IMR-90 (cell line): ENCODE measurements around the gene LTB4R. TPM values are rescaled to one million over a fixed set of nuclear protein-coding genes. Genes with fewer than 3 reads are reported as not detected.

Source experiments
- ATAC-seq: fragments of 200-7000 bp; cut with Tn5 transposase; 2 replicates; pipeline ENCODE4 v1.9.1; 2020; ENCODE audit warnings: low read depth, mild to moderate bottlenecking, moderate library complexity
- BruUV-seq: library from RNA; stranded (reverse); fragments of 400-500 nt; replicated peaks from 2 replicates; lab custom pipeline; 2021; lab: Mats Ljungman, UMichigan
- CTCF ChIA-PET: fragments of 300-600 bp; formaldehyde crosslinking; extraction: SDS; loops from one replicate; lab custom pipeline; 2021; ENCODE audit warnings: antibody characterized with exemption; lab: Yijun Ruan, JAX
- POLR2A ChIA-PET: fragments of 300-600 bp; sonication (Branson Sonifier 250); formaldehyde crosslinking; loops from one replicate; lab custom pipeline; 2022; ENCODE audit warnings: antibody characterized with exemption; ENCODE audit not compliant: unreplicated experiment; lab: Charles Lee
- DNase-seq: peaks from one replicate; pipeline ENCODE4 v3.0.0; 2013
- H2AFZ ChIP-seq: replicated peaks from 2 replicates; pipeline ENCODE3; 2013; ENCODE audit warnings: low read length, mild to moderate bottlenecking; ENCODE audit not compliant: poor library complexity
- H2AK5ac ChIP-seq: 2 replicates; pipeline ENCODE4 v1.6.1; 2013; ENCODE audit warnings: low read depth, low read length, inconsistent platforms
- H2AK9ac ChIP-seq: replicated peaks from 2 replicates; pipeline ENCODE3; 2013; ENCODE audit warnings: mild to moderate bottlenecking, low read depth, low read length, moderate library complexity; ENCODE audit not compliant: poor library complexity
- H2BK120ac ChIP-seq: 2 replicates; pipeline ENCODE4 v1.6.1; 2013; ENCODE audit warnings: low read depth, low read length, inconsistent platforms
- H2BK15ac ChIP-seq: 3 replicates; pipeline ENCODE4 v1.6.1; 2013; ENCODE audit warnings: low read depth, low read length, inconsistent platforms
- H2BK20ac ChIP-seq: 2 replicates; pipeline ENCODE4 v1.6.1; 2013; ENCODE audit warnings: low read depth, mild to moderate bottlenecking, inconsistent platforms, low read length, moderate library complexity
- H2BK5ac ChIP-seq: 2 replicates; pipeline ENCODE4 v1.6.1; 2013; ENCODE audit warnings: mild to moderate bottlenecking, low read depth, low read length, inconsistent platforms; ENCODE audit not compliant: poor library complexity, severe bottlenecking
- H3K14ac ChIP-seq: replicated peaks from 2 replicates; pipeline ENCODE4 v1.6.1; 2013; ENCODE audit warnings: low read depth, low read length, inconsistent platforms
- H3K18ac ChIP-seq: 2 replicates; pipeline ENCODE4 v1.6.1; 2013; ENCODE audit warnings: low read depth, low read length, control low read depth
- H3K23ac ChIP-seq: 2 replicates; pipeline ENCODE4 v1.6.1; 2013; ENCODE audit warnings: low read depth, low read length, inconsistent platforms
- H3K27ac ChIP-seq: 2 replicates; pipeline ENCODE4 v1.5.1; 2013; ENCODE audit warnings: mild to moderate bottlenecking, control low read depth, low read length; ENCODE audit not compliant: insufficient read depth
- H3K27me3 ChIP-seq: 2 replicates; pipeline ENCODE4 v1.6.1; 2013; ENCODE audit warnings: low read length; ENCODE audit not compliant: control insufficient read depth, insufficient read depth
- H3K36me3 ChIP-seq: 2 replicates; pipeline ENCODE4 v1.6.1; 2013; ENCODE audit warnings: low read length, mixed read lengths; ENCODE audit not compliant: control insufficient read depth, insufficient read depth
- H3K4ac ChIP-seq: 2 replicates; pipeline ENCODE4 v1.6.1; 2013; ENCODE audit warnings: low read depth, low read length, inconsistent platforms
- H3K4me1 ChIP-seq: 2 replicates; pipeline ENCODE4 v1.6.1; 2013; ENCODE audit warnings: low read length, mixed read lengths; ENCODE audit not compliant: control insufficient read depth, insufficient read depth
- H3K4me2 ChIP-seq: 2 replicates; pipeline ENCODE4 v1.6.1; 2013; ENCODE audit warnings: low read depth, mild to moderate bottlenecking, control low read depth, low read length, moderate library complexity
- H3K4me3 ChIP-seq: 2 replicates; pipeline ENCODE4 v1.5.1; 2013; ENCODE audit warnings: low read depth, mild to moderate bottlenecking, control low read depth, low read length, moderate library complexity; ENCODE audit not compliant: insufficient read depth
- H3K56ac ChIP-seq: 2 replicates; pipeline ENCODE4 v1.6.1; 2013; ENCODE audit warnings: low read length, inconsistent platforms; ENCODE audit not compliant: insufficient read depth; ENCODE audit errors: extremely low read depth
- H3K79me1 ChIP-seq, 2 experiments: 2 replicates each; pipeline ENCODE4 v1.6.1; 2013; ENCODE audit warnings: low read length in 2 of 2, inconsistent platforms in 1 of 2, low read depth in 1 of 2
- H3K9ac ChIP-seq: 2 replicates; pipeline ENCODE4 v1.6.1; 2013; ENCODE audit warnings: low read depth, low read length, control low read depth
- H3K9me1 ChIP-seq: 2 replicates; pipeline ENCODE4 v1.6.1; 2013; ENCODE audit warnings: low read length, inconsistent platforms; ENCODE audit not compliant: insufficient read depth
- H3K9me3 ChIP-seq: 2 replicates; pipeline ENCODE4 v1.6.1; 2013; ENCODE audit warnings: low read length; ENCODE audit not compliant: control insufficient read depth, insufficient read depth
- H4K20me1 ChIP-seq: 2 replicates; pipeline ENCODE4 v1.6.1; 2013; ENCODE audit warnings: low read length, inconsistent platforms; ENCODE audit not compliant: insufficient read depth
- H4K5ac ChIP-seq: 2 replicates; pipeline ENCODE4 v1.6.1; 2013; ENCODE audit warnings: mild to moderate bottlenecking, low read depth, low read length, control low read depth
- H4K8ac ChIP-seq, 2 experiments: 2 replicates each; pipeline ENCODE4 v1.6.1; 2013; ENCODE audit warnings: low read depth in 2 of 2, low read length in 2 of 2, control low read depth in 1 of 2, inconsistent platforms in 1 of 2
- H4K91ac ChIP-seq: 2 replicates; pipeline ENCODE4 v1.6.1; 2013; ENCODE audit warnings: low read depth, low read length, inconsistent platforms; ENCODE audit not compliant: insufficient read depth
- BHLHE40 ChIP-seq: fragments of 150-350 bp; IDR thresholded peaks from 2 replicates; pipeline ENCODE4 v1.6.1; 2016; ENCODE audit warnings: mild to moderate bottlenecking, low read depth, low read length
- CEBPB ChIP-seq: IDR thresholded peaks from 2 replicates; pipeline ENCODE4 v1.6.1; 2012; ENCODE audit warnings: low read depth, low read length, improper control_type of control experiment
- CHD1 ChIP-seq: IDR thresholded peaks from 2 replicates; pipeline ENCODE4 v1.6.1; 2012; ENCODE audit warnings: low read depth, low read length, improper control_type of control experiment
- FOS ChIP-seq: fragments of 150-350 bp; IDR thresholded peaks from 2 replicates; pipeline ENCODE4 v1.6.1; 2016; ENCODE audit warnings: low read depth, low read length
- MAFK ChIP-seq: IDR thresholded peaks from 2 replicates; pipeline ENCODE4 v1.6.1; 2012; ENCODE audit warnings: low read depth, low read length, improper control_type of control experiment
- MAZ ChIP-seq: IDR thresholded peaks from 2 replicates; pipeline ENCODE4 v1.6.1; 2012; ENCODE audit warnings: low read depth, mild to moderate bottlenecking, low read length, improper control_type of control experiment, moderate library complexity, borderline replicate concordance
- MXI1 ChIP-seq: IDR thresholded peaks from 2 replicates; pipeline ENCODE4 v1.6.1; 2012; ENCODE audit warnings: low read depth, mild to moderate bottlenecking, low read length, moderate library complexity, borderline replicate concordance
- NFE2L2 ChIP-seq: fragments of 150-350 bp; IDR thresholded peaks from 2 replicates; pipeline ENCODE4 v1.6.1; 2016; ENCODE audit warnings: low read depth, mild to moderate bottlenecking, low read length
- POLR2A ChIP-seq: IDR thresholded peaks from 2 replicates; pipeline ENCODE4 v1.6.1; 2012; ENCODE audit warnings: mild to moderate bottlenecking, low read depth, low read length
- RAD21 ChIP-seq: IDR thresholded peaks from 2 replicates; pipeline ENCODE4 v1.6.1; 2012; ENCODE audit warnings: low read length, improper control_type of control experiment
- RCOR1 ChIP-seq: IDR thresholded peaks from 2 replicates; pipeline ENCODE4 v1.6.1; 2012; ENCODE audit warnings: mild to moderate bottlenecking, low read length, improper control_type of control experiment; ENCODE audit not compliant: insufficient replicate concordance
- RFX5 ChIP-seq: IDR thresholded peaks from 2 replicates; pipeline ENCODE4 v1.8.0; 2012; ENCODE audit warnings: low read depth, mild to moderate bottlenecking, low read length, moderate library complexity
- SMC3 ChIP-seq: fragments of 150-350 bp; IDR thresholded peaks from 2 replicates; pipeline ENCODE4 v1.6.1; 2016; ENCODE audit warnings: low read depth, mild to moderate bottlenecking, antibody characterized with exemption, low read length, moderate library complexity
- WGBS, 2 experiments: methylation state at CpG; one replicate each; pipeline versions ENCODE4 v1.1.5 to v1.1.7; 2013; ENCODE audit warnings: missing lambda C conversion rate in 2 of 2; ENCODE audit not compliant: insufficient read length in 1 of 2; ENCODE audit errors: extremely low coverage in 2 of 2; 5-methylcytosine and 5-hydroxymethylcytosine counted together
- dilution Hi-C: fragments of 300-500 bp; cut with HindIII; formaldehyde crosslinking; loops from one replicate; pipeline ENCODE4 v1.14.3; 2018; ENCODE audit warnings: low sequenced_read_pairs; ENCODE audit not compliant: unreplicated experiment
- in situ Hi-C: fragments of 300-500 bp; cut with MboI; formaldehyde crosslinking; loops from 3 replicates; pipeline ENCODE4 v1.14.3; 2019; ENCODE audit warnings: low sequenced_read_pairs, inconsistent platforms, mixed read lengths
- intact Hi-C: fragments of 100-400 bp; cut with micrococcal nuclease; formaldehyde crosslinking; loops from 2 replicates; pipeline ENCODE4 v1.10.0; 2022
- polyA plus RNA-seq, 3 experiments: library from polyadenylated mRNA; depleted of rRNA; stranded (reverse); fragments of >200 nt; gene quantifications; 2 replicates each; pipeline ENCODE4 v1.2.3, GENCODE V29; 2012; ENCODE audit warnings: low replicate concordance in 1 of 3
- total RNA-seq: library from RNA; depleted of rRNA; stranded (reverse); fragments of >200 nt; gene quantifications from 2 replicates; pipeline ENCODE4 v1.2.3, GENCODE V29; 2012
- TF ChIP-seq, protein P1 (sequence below): conservative IDR thresholded peaks from 2 replicates; pipeline ENCODE4 v1.5.1; 2012; ENCODE audit warnings: mild to moderate bottlenecking, low read depth, low read length, improper control_type of control experiment
- TF ChIP-seq, protein P2 (sequence below): fragments of 150-350 bp; IDR thresholded peaks from 2 replicates; pipeline ENCODE4 v1.6.1; 2016; ENCODE audit warnings: low read depth, mild to moderate bottlenecking, low read length, moderate library complexity, borderline replicate concordance
- TF ChIP-seq, protein P3 (sequence below): fragments of 150-350 bp; IDR thresholded peaks from 2 replicates; pipeline ENCODE4 v1.6.1; 2017; ENCODE audit warnings: mild to moderate bottlenecking, antibody characterized with exemption, low read length, low read depth

The LTB4R gene
- total and polyA plus RNA-seq, 2 of the 4 experiments (the other 2 are of a cell fraction), result 0.18 to 2.3 TPM

DNA sequence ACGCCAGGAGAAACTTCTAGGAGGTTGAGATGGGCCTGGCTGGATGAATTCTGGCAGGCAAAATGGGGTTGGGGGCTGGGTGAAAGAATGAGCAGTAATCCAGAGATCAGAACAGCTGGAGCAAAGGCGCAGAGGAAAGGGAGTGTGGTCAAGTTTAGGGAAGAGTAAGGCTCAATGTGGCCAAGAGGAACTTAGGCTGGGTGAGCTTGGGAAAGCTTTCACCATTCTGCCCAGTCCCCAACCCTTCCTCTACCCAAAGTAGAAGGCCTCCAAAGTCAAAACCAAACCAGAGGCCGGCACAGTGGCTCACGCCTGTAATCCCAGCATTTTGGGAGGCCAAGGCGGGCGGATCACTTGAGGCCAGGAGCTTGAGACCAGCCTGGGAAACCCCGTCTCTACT is 29.7 kb upstream of the LTB4R start:
- Histone ChIP-seq H4K5ac (no peak overlapping the region), H3K9me1 (no peaks in the 10 kb centered on the region; the same call in 1 of the 2 replicates), H2AK5ac (no peak overlapping the region), H3K9ac (no peak overlapping the region), H2AFZ (no peak overlapping the region), H2BK5ac (no peak overlapping the region), H4K91ac (no peak overlapping the region), H3K23ac (no peak overlapping the region), H3K27me3 (no peaks in the 10 kb centered on the region), H3K18ac (no peak overlapping the region), H4K20me1 (no peaks in the 10 kb centered on the region; the same call in 1 of the 2 replicates), H3K4me1 (no peaks in the 10 kb centered on the region; the same call in 1 of the 2 replicates), H3K9me3 (no peaks in the 10 kb centered on the region), H3K4ac (no peak overlapping the region), H2BK120ac (no peak overlapping the region), H3K36me3 (no peaks in the 10 kb centered on the region), H3K27ac (no peak overlapping the region), H4K8ac (no peak overlapping the region), H3K14ac (no peak overlapping the region), H2BK20ac (no peak overlapping the region), H3K79me1 (peaks cover 0 to 11% of the 10 kb centered on the region in 2 experiments), H3K4me2 (no peak overlapping the region), H2AK9ac (no peak overlapping the region), H3K56ac (no peak overlapping the region), H2BK15ac (no peak overlapping the region), H3K4me3 (no peak overlapping the region)
- POLR2A ChIA-PET, result no interaction called here
- ATAC-seq, result no peak
- DNase-seq, result no peak
- intact Hi-C loops, result no loop called here
- dilution Hi-C loops, result no loop called here
- TF ChIP-seq MAZ (no peak), RCOR1 (no peak), MXI1 (no peak), CHD1 (no peak), BHLHE40 (no peak), RFX5 (no peak), NFE2L2 (no peak), POLR2A (no peak), MAFK (no peak), RAD21 (no peak), FOS (no peak), CEBPB (no peak), SMC3 (no peak)
- TF ChIP-seq, protein P1, sequence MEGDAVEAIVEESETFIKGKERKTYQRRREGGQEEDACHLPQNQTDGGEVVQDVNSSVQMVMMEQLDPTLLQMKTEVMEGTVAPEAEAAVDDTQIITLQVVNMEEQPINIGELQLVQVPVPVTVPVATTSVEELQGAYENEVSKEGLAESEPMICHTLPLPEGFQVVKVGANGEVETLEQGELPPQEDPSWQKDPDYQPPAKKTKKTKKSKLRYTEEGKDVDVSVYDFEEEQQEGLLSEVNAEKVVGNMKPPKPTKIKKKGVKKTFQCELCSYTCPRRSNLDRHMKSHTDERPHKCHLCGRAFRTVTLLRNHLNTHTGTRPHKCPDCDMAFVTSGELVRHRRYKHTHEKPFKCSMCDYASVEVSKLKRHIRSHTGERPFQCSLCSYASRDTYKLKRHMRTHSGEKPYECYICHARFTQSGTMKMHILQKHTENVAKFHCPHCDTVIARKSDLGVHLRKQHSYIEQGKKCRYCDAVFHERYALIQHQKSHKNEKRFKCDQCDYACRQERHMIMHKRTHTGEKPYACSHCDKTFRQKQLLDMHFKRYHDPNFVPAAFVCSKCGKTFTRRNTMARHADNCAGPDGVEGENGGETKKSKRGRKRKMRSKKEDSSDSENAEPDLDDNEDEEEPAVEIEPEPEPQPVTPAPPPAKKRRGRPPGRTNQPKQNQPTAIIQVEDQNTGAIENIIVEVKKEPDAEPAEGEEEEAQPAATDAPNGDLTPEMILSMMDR, result no peak
- TF ChIP-seq, protein P2, sequence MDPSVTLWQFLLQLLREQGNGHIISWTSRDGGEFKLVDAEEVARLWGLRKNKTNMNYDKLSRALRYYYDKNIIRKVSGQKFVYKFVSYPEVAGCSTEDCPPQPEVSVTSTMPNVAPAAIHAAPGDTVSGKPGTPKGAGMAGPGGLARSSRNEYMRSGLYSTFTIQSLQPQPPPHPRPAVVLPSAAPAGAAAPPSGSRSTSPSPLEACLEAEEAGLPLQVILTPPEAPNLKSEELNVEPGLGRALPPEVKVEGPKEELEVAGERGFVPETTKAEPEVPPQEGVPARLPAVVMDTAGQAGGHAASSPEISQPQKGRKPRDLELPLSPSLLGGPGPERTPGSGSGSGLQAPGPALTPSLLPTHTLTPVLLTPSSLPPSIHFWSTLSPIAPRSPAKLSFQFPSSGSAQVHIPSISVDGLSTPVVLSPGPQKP, result no peak
- TF ChIP-seq, protein P3, sequence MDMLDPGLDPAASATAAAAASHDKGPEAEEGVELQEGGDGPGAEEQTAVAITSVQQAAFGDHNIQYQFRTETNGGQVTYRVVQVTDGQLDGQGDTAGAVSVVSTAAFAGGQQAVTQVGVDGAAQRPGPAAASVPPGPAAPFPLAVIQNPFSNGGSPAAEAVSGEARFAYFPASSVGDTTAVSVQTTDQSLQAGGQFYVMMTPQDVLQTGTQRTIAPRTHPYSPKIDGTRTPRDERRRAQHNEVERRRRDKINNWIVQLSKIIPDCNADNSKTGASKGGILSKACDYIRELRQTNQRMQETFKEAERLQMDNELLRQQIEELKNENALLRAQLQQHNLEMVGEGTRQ, result no peak
- BruUV-seq, result no TSS peak
- in situ Hi-C loops, result no loop called here
- WGBS, 2 experiments, result 89% methylated on average over 3 of the region's 7 CpGs; no CpG with 5 or more reads in 1 of the 2 experiments
- CTCF ChIA-PET, result no interaction called here
